H9 (cell line): ENCODE measurements around the gene MN1. TPM values are rescaled to one million over a fixed set of nuclear protein-coding genes. Genes with fewer than 3 reads are reported as not detected.

ENCODE experiments used
- DNase-seq: peaks from one replicate; pipeline ENCODE4 v3.0.0-alpha.2; 2017
- H2AFZ ChIP-seq: one replicate; pipeline ENCODE4 v1.6.1; 2013; ENCODE audit warnings: mild to moderate bottlenecking, low read length, control low read depth, moderate library complexity
- H2AK5ac ChIP-seq: 2 replicates; pipeline ENCODE4 v1.6.1; 2013; ENCODE audit warnings: low read length, control low read depth, mixed read lengths; ENCODE audit not compliant: insufficient read length
- H2BK120ac ChIP-seq: one replicate; pipeline ENCODE4 v1.6.1; 2013; ENCODE audit warnings: low read depth, mild to moderate bottlenecking, low read length, control low read depth, inconsistent platforms; ENCODE audit not compliant: poor library complexity, severe bottlenecking
- H2BK12ac ChIP-seq: 2 replicates; pipeline ENCODE4 v1.6.1; 2013; ENCODE audit warnings: low read length, control low read depth, mixed read lengths, low read depth; ENCODE audit not compliant: insufficient read length
- H2BK15ac ChIP-seq: 2 replicates; pipeline ENCODE4 v1.6.1; 2013; ENCODE audit warnings: low read depth, low read length, control low read depth
- H2BK20ac ChIP-seq: one replicate; pipeline ENCODE4 v1.6.1; 2013; ENCODE audit warnings: low read depth, mild to moderate bottlenecking, low read length, control low read depth, inconsistent platforms; ENCODE audit not compliant: poor library complexity, severe bottlenecking
- H2BK5ac ChIP-seq: 2 replicates; pipeline ENCODE4 v1.6.1; 2013; ENCODE audit warnings: low read length, control low read depth, mixed read lengths; ENCODE audit not compliant: insufficient read length
- H3K14ac ChIP-seq: 2 replicates; pipeline ENCODE4 v1.6.1; 2013; ENCODE audit warnings: low read length, control low read depth; ENCODE audit not compliant: insufficient read depth
- H3K18ac ChIP-seq: 2 replicates; pipeline ENCODE4 v1.6.1; 2013; ENCODE audit warnings: low read depth, mild to moderate bottlenecking, mixed read lengths, low read length, control low read depth; ENCODE audit not compliant: insufficient read length
- H3K23ac ChIP-seq: 2 replicates; pipeline ENCODE4 v1.6.1; 2013; ENCODE audit warnings: low read length, control low read depth, mixed read lengths, low read depth; ENCODE audit not compliant: insufficient read length
- H3K23me2 ChIP-seq: 2 replicates; pipeline ENCODE4 v1.6.1; 2013; ENCODE audit warnings: low read depth, mild to moderate bottlenecking, mixed read lengths, low read length, control low read depth; ENCODE audit not compliant: insufficient read length, poor library complexity, severe bottlenecking
- H3K27ac ChIP-seq: 2 replicates; pipeline ENCODE4 v1.5.1; 2013; ENCODE audit warnings: low read length, control low read depth, mixed read lengths, low read depth; ENCODE audit not compliant: insufficient read length
- H3K27me3 ChIP-seq: 2 replicates; pipeline ENCODE4 v1.6.1; 2013; ENCODE audit warnings: low read length, control low read depth, inconsistent platforms; ENCODE audit not compliant: insufficient read depth
- H3K4ac ChIP-seq: 2 replicates; pipeline ENCODE4 v1.6.1; 2013; ENCODE audit warnings: low read depth, mild to moderate bottlenecking, control low read depth, inconsistent platforms, low read length, moderate library complexity
- H3K4me1 ChIP-seq: 2 replicates; pipeline ENCODE4 v1.6.1; 2013; ENCODE audit warnings: low read length, control low read depth, inconsistent platforms; ENCODE audit not compliant: insufficient read depth
- H3K4me2 ChIP-seq: 2 replicates; pipeline ENCODE4 v1.6.1; 2013; ENCODE audit warnings: low read length, control low read depth, mixed read lengths; ENCODE audit not compliant: insufficient read length, insufficient read depth
- H3K56ac ChIP-seq: 2 replicates; pipeline ENCODE4 v1.6.1; 2013; ENCODE audit warnings: low read depth, mild to moderate bottlenecking, mixed read lengths, low read length, control low read depth; ENCODE audit not compliant: insufficient read length
- H3K79me1 ChIP-seq: 2 replicates; pipeline ENCODE4 v1.6.1; 2013; ENCODE audit warnings: low read depth, mild to moderate bottlenecking, moderate library complexity, low read length, control low read depth, inconsistent platforms; ENCODE audit not compliant: insufficient read depth, poor library complexity, severe bottlenecking
- H3K79me2 ChIP-seq: 2 replicates; pipeline ENCODE4 v1.6.1; 2013; ENCODE audit warnings: low read length, control low read depth, inconsistent platforms; ENCODE audit not compliant: insufficient read depth
- H3K9ac ChIP-seq: 2 replicates; pipeline ENCODE4 v1.6.1; 2013; ENCODE audit warnings: low read length, control low read depth, mixed read lengths; ENCODE audit not compliant: insufficient read length; ENCODE audit errors: extremely low read depth
- H3K9me3 ChIP-seq: one replicate; pipeline ENCODE4 v1.6.1; 2013; ENCODE audit warnings: low read depth, low read length, inconsistent platforms; ENCODE audit not compliant: control insufficient read depth
- H3T11ph ChIP-seq: one replicate; pipeline ENCODE4 v1.6.1; 2013; ENCODE audit warnings: mild to moderate bottlenecking, low read length, control low read depth, inconsistent platforms
- H4K20me1 ChIP-seq: one replicate; pipeline ENCODE4 v1.6.1; 2013; ENCODE audit not compliant: control insufficient read depth, insufficient read length, insufficient read depth
- H4K5ac ChIP-seq: 2 replicates; pipeline ENCODE4 v1.6.1; 2013; ENCODE audit warnings: low read depth, mild to moderate bottlenecking, mixed read lengths, low read length, control low read depth; ENCODE audit not compliant: insufficient read length
- H4K8ac ChIP-seq: replicated peaks from 2 replicates; pipeline ENCODE4 v1.6.1; 2013; ENCODE audit warnings: low read length, control low read depth, mixed read lengths, low read depth; ENCODE audit not compliant: insufficient read length
- H4K91ac ChIP-seq: 2 replicates; pipeline ENCODE4 v1.6.1; 2013; ENCODE audit warnings: low read depth, mild to moderate bottlenecking, moderate library complexity, mixed read lengths, low read length, control low read depth; ENCODE audit not compliant: insufficient read length
- H3K27ac Mint-ChIP-seq, 3 experiments: 2 replicates in 2 of 3; 3 replicates in 1 of 3; pipeline ENCODE4 v1.8.0; 2020 to 2021; ENCODE audit warnings: mixed read lengths in 3 of 3, mild to moderate bottlenecking in 1 of 3, moderate library complexity in 1 of 3
- H3K27me3 Mint-ChIP-seq: 2 replicates; pipeline ENCODE4 v1.8.0; 2021; ENCODE audit warnings: low read depth, mild to moderate bottlenecking, moderate library complexity, mixed read lengths
- H3K36me3 Mint-ChIP-seq, 3 experiments: 2 replicates in 2 of 3; 3 replicates in 1 of 3; pipeline ENCODE4 v1.8.0; 2020 to 2021; ENCODE audit warnings: low read depth in 3 of 3, mixed read lengths in 3 of 3; ENCODE audit not compliant: insufficient read depth in 1 of 3
- H3K4me1 Mint-ChIP-seq, 2 experiments: 2 replicates each; pipeline ENCODE4 v1.8.0; 2020; ENCODE audit warnings: mixed read lengths in 2 of 2
- H3K4me3 Mint-ChIP-seq, 2 experiments: 2 replicates in 1 of 2; 3 replicates in 1 of 2; pipeline ENCODE4 v1.8.0; 2020 to 2021; ENCODE audit warnings: mild to moderate bottlenecking in 2 of 2, mixed read lengths in 2 of 2, moderate library complexity in 1 of 2
- H3K9me3 Mint-ChIP-seq, 2 experiments: 2 replicates in 1 of 2; 3 replicates in 1 of 2; pipeline ENCODE4 v1.8.0; 2020; ENCODE audit warnings: mild to moderate bottlenecking in 2 of 2, mixed read lengths in 2 of 2, moderate library complexity in 1 of 2
- CTCF ChIP-seq: fragments of 200-600 bp; sonication (generic); conservative IDR thresholded peaks from 3 replicates; pipeline ENCODE4 v1.8.0; 2021; ENCODE audit warnings: antibody characterized with exemption, mild to moderate bottlenecking
- WGBS: extraction: QIAGEN DNeasy Blood & Tissue Kit; methylation state at CpG from one replicate; pipeline ENCODE4 v1.1.7; 2013; ENCODE audit warnings: missing lambda C conversion rate, low lambda C conversion rate, mixed read lengths; ENCODE audit not compliant: insufficient read length; ENCODE audit errors: extremely low coverage; 5-methylcytosine and 5-hydroxymethylcytosine counted together
- total RNA-seq: library from RNA; stranded (reverse); gene quantifications from 2 replicates; pipeline ENCODE4 v1.2.1, GENCODE V29; 2021

MN1 gene
- total RNA-seq, 1 experiment from 2014 or later = 2.8 TPM

GRCh38 chr22:27754247-27754887 lies 47.2 kb downstream of the MN1 start:
- peaks cover 2% of the 10 kb centered on the region for H4K20me1 ChIP-seq
- Mint-ChIP-seq H3K27me3 (peaks cover 7% of the 10 kb centered on the region), H3K4me1 (peaks cover 33 to 37% of the 10 kb centered on the region in 2 experiments), H3K4me3 (no peak overlapping the region), H3K9me3 (no peaks in the 10 kb centered on the region), H3K27ac (0 out of 7 replicates have a peak overlapping the region, but pooled peaks of 1 of the 3 experiments have one; percentile 35), H3K36me3 (no peaks in the 10 kb centered on the region)
- no peaks in the 10 kb centered on the region for H3K27me3 ChIP-seq
- H3K23me2 ChIP-seq = no peaks in the 10 kb centered on the region
- DNase-seq = no peak
- no peak for TF ChIP-seq CTCF
- no peak overlapping the region for H2AK5ac ChIP-seq
- no peak overlapping the region for H2BK12ac ChIP-seq
- no peak overlapping the region for H3K9ac ChIP-seq
- no peak overlapping the region for H3K14ac ChIP-seq
- no peak overlapping the region for H3K27ac ChIP-seq
- no peak overlapping the region for H2BK15ac ChIP-seq
- no peak overlapping the region for H2BK5ac ChIP-seq
- H4K91ac ChIP-seq = no peak overlapping the region
- H3K9me3 ChIP-seq = no peaks in the 10 kb centered on the region
- H3K4me1 ChIP-seq = peaks cover 6% of the 10 kb centered on the region
- H4K8ac ChIP-seq = no peak overlapping the region
- H4K5ac ChIP-seq = no peak overlapping the region
- H2AFZ ChIP-seq = no peak overlapping the region
- H2BK20ac ChIP-seq = no peak overlapping the region
- H3K4me2 ChIP-seq = no peak overlapping the region
- no peak overlapping the region for H3K23ac ChIP-seq
- no CpG with 5 or more reads among the region's 19 CpGs for WGBS
- no peaks in the 10 kb centered on the region for H3K79me2 ChIP-seq
- no peak overlapping the region for H3T11ph ChIP-seq
- H3K18ac ChIP-seq = no peak overlapping the region
- no peak overlapping the region for H3K4ac ChIP-seq
- H3K79me1 ChIP-seq = no peaks in the 10 kb centered on the region
- no peak overlapping the region for H2BK120ac ChIP-seq
- no peak overlapping the region for H3K56ac ChIP-seq
